ENCODE data around the gene PIP4K2B. TPM values are rescaled to one million over a fixed set of nuclear protein-coding genes. Genes with fewer than 3 reads are reported as not detected.

The PIP4K2B gene
- total and polyA plus RNA-seq, 9 of the 15 experiments (the other 6 are each of a cell fraction or from before 2014, with no cell fraction given) = 3.7 to 29.9 (median 23.0) TPM

DNA sequence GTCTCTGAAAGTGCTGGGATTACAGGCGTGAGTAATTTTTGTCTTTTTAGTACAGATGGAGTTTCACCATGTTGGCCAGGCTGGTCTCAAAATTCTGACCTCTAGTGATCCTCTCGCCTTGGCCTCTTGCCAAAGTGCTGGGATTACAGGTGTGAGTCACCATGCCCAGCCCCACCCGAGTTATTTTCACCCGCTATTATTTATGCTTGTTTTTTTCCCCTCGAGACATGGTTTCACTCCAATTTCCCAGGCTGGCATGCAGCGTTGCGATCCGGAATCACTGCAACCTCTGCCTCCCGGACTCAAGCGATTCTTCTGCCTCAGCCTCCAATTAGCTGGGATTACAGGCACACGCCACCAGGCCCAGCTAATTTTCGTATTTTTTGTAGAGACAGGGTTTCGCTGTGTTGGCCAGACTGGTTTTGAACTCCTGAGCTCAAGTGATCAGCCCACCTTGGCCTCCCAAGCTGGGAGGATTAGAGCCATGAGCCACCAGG, 45.0 kb upstream of the PIP4K2B start:
- peak overlapping the region; percentile 58; the same call in 1 of the 3 replicates for H3K27ac ChIP-seq (ENCODE audit: extremely low read depth, low read depth, low read length)
- peak overlapping the region in 1 of 2 experiments; percentile 36; a peak in 1 of 4 replicates for H3K9ac ChIP-seq (ENCODE audit: insufficient read depth in 1 of 2, low read depth in 2 of 2, low read length in 2 of 2)
- H3K36me3 ChIP-seq (ENCODE audit: control insufficient read depth, insufficient read depth, low read length) = peaks cover 23% of the 10 kb centered on the region
- 0 out of 2 replicates have a peak, but pooled peaks cover 4% of the 10 kb centered on the region for H4K20me1 ChIP-seq (replicated peaks; ENCODE audit: control insufficient read depth, insufficient read depth, low read length)
- ChIA-PET POLR2A (interaction anchor here (0.6 to 2.8 kb wide), 4 partner anchors 9 to 363 kb away, joined by 3 to 21 read pairs (median 7); partner anchors contain the start of genes CWC25 and RPL23), CTCF (ENCODE audit: low intra/inter-chr PET ratio) (no interaction called here)
- no peaks in the 10 kb centered on the region for H3K9me3 ChIP-seq (replicated peaks; ENCODE audit: control insufficient read depth, insufficient read depth, low read depth, low read length)
- peak overlapping the region; percentile 47; the same call in 1 of the 2 replicates for H3K4me2 ChIP-seq (ENCODE audit: insufficient read depth, low read length)
- 42% methylated on average over 13 of the region's 13 CpGs for WGBS (ENCODE audit: insufficient coverage, low coverage, missing lambda C conversion rate)
- no peak overlapping the region; the same call in 1 of the 2 replicates for H2AFZ ChIP-seq (ENCODE audit: low read depth, low read length)
- no peaks in the 10 kb centered on the region for H3K9me1 ChIP-seq (ENCODE audit: control insufficient read depth, insufficient read depth, low read length)
- no peak for TF ChIP-seq ESRRA (IDR thresholded peaks at IDR 0.05; ENCODE audit: borderline replicate concordance, low read depth)
- peak; percentile 30 to 38; a peak in 2 of 4 replicates for TF ChIP-seq KDM1A (IDR thresholded peaks at IDR 0.05)
- no peak for TF ChIP-seq ATF7 (IDR thresholded peaks at IDR 0.05)
- no peak for TF ChIP-seq ZNF175 (CRISPR knock-in tag; IDR thresholded peaks at IDR 0.05; ENCODE audit: low read depth)
- no peak for TF ChIP-seq RERE (CRISPR knock-in tag; IDR thresholded peaks at IDR 0.05; ENCODE audit: borderline replicate concordance)
- no peak for TF ChIP-seq DNMT1 (IDR thresholded peaks at IDR 0.05)
- TF ChIP-seq CBFA2T3 (IDR thresholded peaks at IDR 0.05) = no peak
- peak; percentile 96 for TF ChIP-seq NFIC (IDR thresholded peaks at IDR 0.05)
- TF ChIP-seq SLC30A9 (CRISPR knock-in tag; IDR thresholded peaks at IDR 0.05) = no peak
- no TSS peak for BruUV-seq (replicated peaks)
- in situ Hi-C loops (cut with MboI) (no loop called here), intact Hi-C loops (cut with micrococcal nuclease) (no loop called here)
- peaks cover 0 to 23% of the 10 kb centered on the region in 2 experiments; a peak in 2 of 5 replicates for H3K4me1 ChIP-seq (replicated peaks in 1 of 2; ENCODE audit: control insufficient read depth in 2 of 2, insufficient read depth in 2 of 2, low read length in 2 of 2)
- peak; percentile 17 for ATAC-seq
- peak in 1 of 4 experiments; percentile 32 for DNase-seq (ENCODE audit: extremely low read depth in 1 of 4, low spot score in 3 of 4)
- no peaks in the 10 kb centered on the region for H3K27me3 ChIP-seq (ENCODE audit: control insufficient read depth in 2 of 2, insufficient read depth in 2 of 2, low read length in 2 of 2)
- peaks cover 8% of the 10 kb centered on the region; the same call in 1 of the 3 replicates for H3K79me2 ChIP-seq (ENCODE audit: control insufficient read depth, insufficient read depth, low read length)
- no peak overlapping the region for H3K4me3 ChIP-seq
- FAIRE-seq = peak; percentile 70
